HFFc6 (cell line): ENCODE data around the gene DHDH. TPM values are rescaled to one million over a fixed set of nuclear protein-coding genes. Genes with fewer than 3 reads are reported as not detected.

Experiments
- total RNA-seq, 6 experiments: library from RNA; stranded (reverse); fragmentation: NEBNext Ultra II Directional; extraction: Animal tissue kit (Norgen Biotek cat#: 25700); gene quantifications; 2 replicates in 1 of 6; 3 replicates in 5 of 6; pipeline ENCODE4 v1.2.3, GENCODE V29; 2021

The DHDH gene
- total RNA-seq, 6 experiments from 2014 or later, result not detected

Other genes with a start within 250 kb of the DHDH start
- not detected for gene FUT2, start 237.7 kb upstream of the DHDH start, total RNA-seq
- 1 to 10 TPM; 2.7 to 4.5 (median 3.0) TPM for gene MAMSTR, start 214.0 kb upstream of the DHDH start, total RNA-seq
- under 1 TPM in 1 of 6 experiments, not detected in 5; 0.07 TPM for gene RASIP1, start 193.1 kb upstream of the DHDH start, total RNA-seq
- gene IZUMO1, start 186.8 kb upstream of the DHDH start, total RNA-seq, result not detected
- under 1 TPM in 3 of 6 experiments, not detected in 3; 0.05 to 0.06 (median 0.05) TPM for gene FUT1, start 181.1 kb upstream of the DHDH start, total RNA-seq
- not detected for gene FGF21, start 178.2 kb upstream of the DHDH start, total RNA-seq
- 10 to 100 TPM; 31.3 to 41.2 (median 34.0) TPM for gene BCAT2, start 122.7 kb upstream of the DHDH start, total RNA-seq
- gene HSD17B14, start 97.2 kb upstream of the DHDH start, total RNA-seq, result 1 to 10 TPM; 2.9 to 10.0 (median 8.9) TPM
- 10 to 100 TPM in 4 of 6 experiments, 1 to 10 TPM in 2; 7.7 to 15.1 (median 13.2) TPM for gene PLEKHA4, start 65.1 kb upstream of the DHDH start, total RNA-seq
- gene PPP1R15A, start 61.3 kb upstream of the DHDH start, total RNA-seq, result 10 to 100 TPM; 70.2 to 97.3 (median 89.6) TPM
- under 1 TPM in 1 of 6 experiments, not detected in 5; 0.38 TPM for gene TULP2, start 35.0 kb upstream of the DHDH start, total RNA-seq
- 100 to 1,000 TPM; 129 to 160 (median 152) TPM for gene NUCB1, start 33.4 kb upstream of the DHDH start, total RNA-seq
- 100 to 1,000 TPM; 223 to 260 (median 244) TPM for gene BAX, start 21.2 kb downstream of the DHDH start, total RNA-seq
- gene FTL, start 31.6 kb downstream of the DHDH start, total RNA-seq, result 1,000 to 10,000 TPM; 2,438 to 4,450 (median 3,824) TPM
- gene GYS1, start 59.6 kb downstream of the DHDH start, total RNA-seq, result 10 to 100 TPM; 76.0 to 90.8 (median 87.5) TPM
- gene RUVBL2, start 60.2 kb downstream of the DHDH start, total RNA-seq, result 100 to 1,000 TPM; 131 to 161 (median 159) TPM
- gene LHB, start 83.4 kb downstream of the DHDH start, total RNA-seq, result under 1 TPM in 1 of 6 experiments, not detected in 5; 0.46 TPM
- not detected for gene CGB3, start 90.6 kb downstream of the DHDH start, total RNA-seq
- under 1 TPM in 1 of 6 experiments, not detected in 5; 0.55 TPM for gene CGB2, start 98.2 kb downstream of the DHDH start, total RNA-seq
- 1 to 10 TPM in 1 of 6 experiments, under 1 TPM in 1, not detected in 4; 0.38 to 1.0 TPM for gene CGB1, start 103.2 kb downstream of the DHDH start, total RNA-seq
- gene CGB5, start 110.1 kb downstream of the DHDH start, total RNA-seq, result under 1 TPM in 2 of 6 experiments, not detected in 4; 0.23 to 0.75 TPM
- 1 to 10 TPM in 4 of 6 experiments, under 1 TPM in 1, not detected in 1; 0.83 to 3.8 (median 3.7) TPM for gene CGB8, start 115.4 kb downstream of the DHDH start, total RNA-seq
- 1 to 10 TPM in 4 of 6 experiments, under 1 TPM in 2; 0.36 to 2.2 (median 2.1) TPM for gene CGB7, start 124.0 kb downstream of the DHDH start, total RNA-seq
- gene NTF4, start 131.1 kb downstream of the DHDH start, total RNA-seq, result 1 to 10 TPM in 2 of 6 experiments, under 1 TPM in 2, not detected in 2; 0.82 to 1.5 (median 1.1) TPM
- not detected for gene KCNA7, start 139.0 kb downstream of the DHDH start, total RNA-seq
- 100 to 1,000 TPM; 134 to 164 (median 156) TPM for gene SNRNP70, start 151.8 kb downstream of the DHDH start, total RNA-seq
- 10 to 100 TPM in 4 of 6 experiments, 1 to 10 TPM in 2; 9.3 to 12.7 (median 10.2) TPM for gene LIN7B, start 180.7 kb downstream of the DHDH start, total RNA-seq
- gene C19orf73, start 185.4 kb downstream of the DHDH start, total RNA-seq, result 1 to 10 TPM in 1 of 6 experiments, under 1 TPM in 5; 0.60 to 1.1 (median 0.71) TPM
- 1 to 10 TPM; 1.9 to 2.4 (median 2.3) TPM for gene PPFIA3, start 185.8 kb downstream of the DHDH start, total RNA-seq
- not detected for gene HRC, start 221.7 kb downstream of the DHDH start, total RNA-seq
- gene TRPM4, start 224.1 kb downstream of the DHDH start, total RNA-seq, result 10 to 100 TPM; 25.5 to 32.5 (median 30.5) TPM